ENCODE measurements around the gene TMEM190.
A peak's percentile ranks its signal among the peaks of the same experiment; 100 is the strongest.

TMEM190 gene

DNA sequence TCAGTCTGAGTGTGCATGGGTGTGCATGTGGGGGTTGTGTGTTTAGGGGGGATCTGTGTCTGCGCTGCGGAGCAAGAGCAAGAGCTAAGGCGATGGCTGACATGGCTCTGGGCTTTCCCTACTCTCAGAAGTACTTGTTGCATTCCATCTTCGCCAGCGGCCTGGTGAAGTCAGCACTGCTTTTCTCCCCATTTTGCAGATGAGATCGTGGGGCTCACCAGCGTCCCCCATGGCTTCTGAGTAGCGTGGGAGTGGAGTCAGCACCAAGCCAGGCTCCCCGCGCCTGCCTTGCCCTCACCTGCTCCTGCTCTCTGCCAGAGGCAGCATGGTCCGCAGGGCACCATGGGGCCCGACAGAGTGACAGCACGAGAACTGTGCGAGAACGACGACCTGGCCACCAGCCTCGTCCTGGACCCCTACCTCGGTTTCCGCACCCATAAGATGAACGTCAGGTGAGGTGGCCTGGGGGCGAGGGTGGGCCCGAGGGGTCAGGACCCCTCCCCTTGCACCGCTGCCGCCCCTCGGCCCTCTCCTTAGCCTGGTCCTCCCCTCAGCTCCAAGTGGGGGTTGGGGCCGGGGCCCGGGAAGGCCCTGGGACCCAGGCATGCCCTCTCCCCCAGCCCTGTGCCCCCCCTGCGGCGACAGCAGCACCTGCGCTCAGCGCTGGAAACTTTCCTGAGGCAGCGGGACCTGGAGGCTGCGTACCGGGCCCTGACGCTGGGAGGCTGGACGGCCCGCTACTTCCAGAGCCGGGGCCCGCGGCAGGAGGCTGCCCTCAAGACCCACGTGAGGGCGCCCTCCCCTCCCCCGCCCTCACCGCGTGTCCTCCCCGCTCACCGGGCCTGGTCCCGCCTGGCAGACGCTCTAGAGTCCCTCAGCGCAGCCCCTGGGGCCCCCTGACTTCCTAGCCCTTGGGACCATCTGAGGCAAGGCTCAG lies 34.8 kb upstream of the TMEM190 start:
- Histone ChIP-seq H3K4me3 (ENCODE audit: low read depth in 1 of 2, low read length in 2 of 2) (peak overlapping the region in 1 of 2 donors; percentile 84), H3K27ac (ENCODE audit: low read depth, low read length) (no peak overlapping the region), H3K36me3 (ENCODE audit: control insufficient read depth in 1 of 2, insufficient read depth in 2 of 2, low read length in 2 of 2) (peaks cover 5 to 15% of the 10 kb centered on the region in 2 donors), H3K27me3 (ENCODE audit: control insufficient read depth in 1 of 2, insufficient read depth in 2 of 2, low read length in 2 of 2) (no peaks in the 10 kb centered on the region), H3K9ac (ENCODE audit: low read depth in 1 of 2, low read length in 2 of 2) (no peak overlapping the region), H3K9me3 (ENCODE audit: control insufficient read depth in 1 of 2, low read length in 2 of 2) (no peaks in the 10 kb centered on the region), H3K4me1 (ENCODE audit: control insufficient read depth in 1 of 2, insufficient read depth in 2 of 2, low read length in 2 of 2) (peaks cover 7 to 28% of the 10 kb centered on the region in 2 donors)

DNA sequence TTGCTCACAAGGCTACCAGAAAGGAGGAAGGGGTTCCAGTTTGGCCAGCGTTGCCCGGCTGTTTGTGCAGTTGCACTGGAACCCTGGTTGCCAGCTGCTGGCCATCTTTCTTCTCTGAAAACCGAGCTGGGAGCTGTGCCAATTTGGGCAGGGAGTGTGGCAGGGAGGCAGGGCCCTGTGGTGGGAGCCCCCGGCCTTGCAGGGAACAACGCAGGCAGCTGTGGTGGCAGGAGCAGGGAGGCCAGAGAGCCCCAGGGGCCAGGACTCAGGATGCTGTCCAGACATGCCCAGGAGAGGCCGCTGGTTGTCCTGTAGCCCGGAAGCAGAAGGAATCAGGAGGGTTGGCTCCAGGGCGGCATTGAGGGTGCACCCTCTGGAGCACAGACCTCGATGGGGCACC lies 32.2 kb upstream of the TMEM190 start:
- Histone ChIP-seq H3K36me3 (ENCODE audit: control insufficient read depth in 1 of 2, insufficient read depth in 2 of 2, low read length in 2 of 2) (peaks cover 5 to 15% of the 10 kb centered on the region in 2 donors), H3K9me3 (ENCODE audit: control insufficient read depth in 1 of 2, low read length in 2 of 2) (no peaks in the 10 kb centered on the region), H3K27me3 (ENCODE audit: control insufficient read depth in 1 of 2, insufficient read depth in 2 of 2, low read length in 2 of 2) (no peaks in the 10 kb centered on the region), H3K27ac (ENCODE audit: low read depth, low read length) (no peak overlapping the region), H3K4me1 (ENCODE audit: control insufficient read depth in 1 of 2, insufficient read depth in 2 of 2, low read length in 2 of 2) (peaks cover 0 to 20% of the 10 kb centered on the region in 2 donors), H3K9ac (ENCODE audit: low read depth in 1 of 2, low read length in 2 of 2) (no peak overlapping the region), H3K4me3 (ENCODE audit: low read depth in 1 of 2, low read length in 2 of 2) (no peak overlapping the region)

DNA sequence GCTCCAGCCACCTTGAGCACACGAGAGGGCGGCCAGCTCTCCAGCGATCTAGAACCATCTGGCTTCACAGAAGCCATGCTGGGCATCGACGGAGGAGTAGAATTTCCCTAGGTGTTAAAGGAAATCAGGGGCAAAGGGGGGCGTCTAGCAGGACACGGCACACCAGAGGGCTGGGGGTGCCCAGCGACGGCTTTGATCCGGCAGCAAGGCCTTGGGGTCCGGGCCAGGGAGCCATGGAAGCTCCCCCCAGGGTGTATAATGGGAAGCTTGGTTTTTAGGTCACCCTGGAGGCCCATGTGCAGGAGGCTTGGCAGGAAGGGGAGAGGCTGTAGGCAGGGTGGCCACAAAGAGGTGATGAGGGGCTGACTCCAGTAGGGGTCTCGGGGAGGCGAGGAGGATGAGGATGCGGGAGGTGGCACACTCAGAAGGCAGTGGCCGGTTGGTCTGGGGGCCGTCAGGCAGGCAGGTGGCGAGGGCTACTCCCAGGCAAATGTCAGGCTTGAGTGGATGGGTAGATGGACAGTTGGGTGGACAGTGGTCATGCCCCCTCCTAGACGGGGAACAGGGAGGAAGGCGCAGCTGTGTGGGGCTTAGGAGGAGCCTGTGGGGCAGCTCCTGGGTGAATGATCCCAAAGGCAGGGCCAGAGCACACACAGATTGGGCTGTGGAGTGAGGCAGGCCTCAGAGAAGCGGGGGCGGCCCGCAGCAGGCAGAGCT lies 31.4 kb upstream of the TMEM190 start:
- Histone ChIP-seq H3K27me3 (ENCODE audit: control insufficient read depth in 1 of 2, insufficient read depth in 2 of 2, low read length in 2 of 2) (no peaks in the 10 kb centered on the region), H3K9me3 (ENCODE audit: control insufficient read depth in 1 of 2, low read length in 2 of 2) (no peaks in the 10 kb centered on the region), H3K27ac (ENCODE audit: low read depth, low read length) (no peak overlapping the region), H3K4me3 (ENCODE audit: low read depth in 1 of 2, low read length in 2 of 2) (no peak overlapping the region), H3K9ac (ENCODE audit: low read depth in 1 of 2, low read length in 2 of 2) (no peak overlapping the region), H3K36me3 (ENCODE audit: control insufficient read depth in 1 of 2, insufficient read depth in 2 of 2, low read length in 2 of 2) (peaks cover 5 to 15% of the 10 kb centered on the region in 2 donors), H3K4me1 (ENCODE audit: control insufficient read depth in 1 of 2, insufficient read depth in 2 of 2, low read length in 2 of 2) (peaks cover 0 to 17% of the 10 kb centered on the region in 2 donors)

DNA sequence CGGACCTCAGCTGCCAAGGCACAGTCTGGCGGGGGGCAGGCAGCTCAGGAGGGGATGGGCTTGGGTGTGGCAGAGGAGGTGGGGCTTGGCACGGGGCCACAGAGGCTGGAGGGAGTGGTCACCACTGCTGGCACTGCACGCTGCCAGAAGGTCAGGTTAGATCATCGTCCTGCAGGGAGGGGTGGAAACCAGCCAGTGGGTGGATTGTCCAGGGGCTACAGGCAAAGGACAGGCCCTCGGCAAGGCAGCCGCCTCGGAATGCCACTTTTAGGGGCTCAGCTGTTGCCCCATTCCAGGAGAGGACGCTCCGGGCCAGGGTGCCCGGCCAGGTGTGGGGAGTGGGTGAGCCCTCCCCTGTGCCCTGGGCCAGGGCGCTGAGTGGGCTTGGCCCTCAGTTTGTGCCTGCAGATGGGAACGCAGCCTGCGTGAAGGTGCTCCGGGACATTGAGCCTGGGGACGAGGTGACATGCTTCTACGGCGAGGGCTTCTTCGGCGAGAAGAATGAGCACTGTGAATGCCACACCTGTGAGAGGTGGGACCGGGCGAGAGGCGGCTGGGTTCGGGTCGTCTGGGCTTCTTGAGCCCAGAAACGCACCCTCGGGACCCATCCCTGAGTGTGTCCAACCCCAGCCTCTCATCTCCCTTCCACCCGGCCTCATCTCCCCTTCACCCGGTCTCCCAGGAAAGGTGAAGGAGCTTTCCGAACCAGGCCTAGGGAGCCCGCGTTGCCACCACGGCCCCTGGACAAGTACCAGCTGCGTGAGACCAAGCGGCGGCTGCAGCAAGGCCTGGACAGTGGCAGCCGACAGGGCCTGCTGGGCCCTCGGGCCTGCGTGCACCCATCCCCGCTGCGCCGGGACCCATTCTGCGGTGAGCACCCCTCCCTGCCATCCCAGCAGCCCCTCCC lies 30.6 kb upstream of the TMEM190 start:
- Histone ChIP-seq H3K9me3 (ENCODE audit: control insufficient read depth in 1 of 2, low read length in 2 of 2) (no peaks in the 10 kb centered on the region), H3K27me3 (ENCODE audit: control insufficient read depth in 1 of 2, insufficient read depth in 2 of 2, low read length in 2 of 2) (peaks cover 0 to 2% of the 10 kb centered on the region in 2 donors), H3K9ac (ENCODE audit: low read depth in 1 of 2, low read length in 2 of 2) (no peak overlapping the region), H3K36me3 (ENCODE audit: control insufficient read depth in 1 of 2, insufficient read depth in 2 of 2, low read length in 2 of 2) (peaks cover 5 to 15% of the 10 kb centered on the region in 2 donors), H3K27ac (ENCODE audit: low read depth, low read length) (no peak overlapping the region), H3K4me3 (ENCODE audit: low read depth in 1 of 2, low read length in 2 of 2) (no peak overlapping the region), H3K4me1 (ENCODE audit: control insufficient read depth in 1 of 2, insufficient read depth in 2 of 2, low read length in 2 of 2) (peaks cover 7 to 11% of the 10 kb centered on the region in 2 donors)

DNA sequence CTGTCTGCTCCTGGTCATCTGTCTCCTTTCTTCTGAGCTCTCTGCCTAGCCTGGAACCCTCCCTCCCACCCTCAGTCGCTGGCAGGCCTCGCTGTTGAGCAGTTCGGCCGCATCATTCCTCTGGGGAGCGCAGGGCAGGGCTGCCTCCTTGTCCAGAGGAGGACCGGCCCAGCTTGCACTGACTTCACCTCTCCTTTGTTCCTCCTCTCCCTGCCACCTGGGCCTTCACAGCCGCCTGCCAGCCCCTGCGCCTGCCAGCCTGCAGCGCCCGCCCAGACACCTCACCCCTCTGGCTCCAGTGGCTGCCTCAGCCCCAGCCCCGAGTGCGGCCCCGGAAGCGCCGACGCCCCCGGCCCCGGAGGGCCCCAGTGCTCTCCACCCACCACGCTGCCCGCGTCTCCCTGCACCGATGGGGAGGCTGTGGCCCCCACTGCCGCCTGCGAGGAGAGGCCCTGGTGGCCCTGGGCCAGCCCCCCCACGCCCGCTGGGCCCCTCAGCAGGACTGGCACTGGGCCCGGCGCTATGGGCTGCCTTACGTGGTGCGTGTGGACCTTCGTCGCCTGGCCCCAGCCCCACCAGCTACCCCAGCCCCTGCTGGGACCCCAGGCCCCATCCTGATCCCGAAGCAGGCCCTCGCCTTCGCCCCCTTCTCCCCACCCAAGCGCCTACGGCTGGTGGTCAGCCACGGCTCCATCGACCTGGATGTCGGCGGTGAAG lies 29.7 kb upstream of the TMEM190 start:
- peaks cover 5 to 15% of the 10 kb centered on the region in 2 donors for H3K36me3 ChIP-seq (ENCODE audit: control insufficient read depth in 1 of 2, insufficient read depth in 2 of 2, low read length in 2 of 2)
- peaks cover 8 to 10% of the 10 kb centered on the region in 2 donors for H3K4me1 ChIP-seq (ENCODE audit: control insufficient read depth in 1 of 2, insufficient read depth in 2 of 2, low read length in 2 of 2)
- peaks cover 5 to 10% of the 10 kb centered on the region in 2 donors for H3K27me3 ChIP-seq (ENCODE audit: control insufficient read depth in 1 of 2, insufficient read depth in 2 of 2, low read length in 2 of 2)
- H3K27ac ChIP-seq (ENCODE audit: low read depth, low read length), result no peak overlapping the region
- no peak overlapping the region for H3K9ac ChIP-seq (ENCODE audit: low read depth in 1 of 2, low read length in 2 of 2)
- H3K4me3 ChIP-seq (ENCODE audit: low read depth in 1 of 2, low read length in 2 of 2), result no peak overlapping the region
- H3K9me3 ChIP-seq (ENCODE audit: control insufficient read depth in 1 of 2, low read length in 2 of 2), result no peaks in the 10 kb centered on the region

DNA sequence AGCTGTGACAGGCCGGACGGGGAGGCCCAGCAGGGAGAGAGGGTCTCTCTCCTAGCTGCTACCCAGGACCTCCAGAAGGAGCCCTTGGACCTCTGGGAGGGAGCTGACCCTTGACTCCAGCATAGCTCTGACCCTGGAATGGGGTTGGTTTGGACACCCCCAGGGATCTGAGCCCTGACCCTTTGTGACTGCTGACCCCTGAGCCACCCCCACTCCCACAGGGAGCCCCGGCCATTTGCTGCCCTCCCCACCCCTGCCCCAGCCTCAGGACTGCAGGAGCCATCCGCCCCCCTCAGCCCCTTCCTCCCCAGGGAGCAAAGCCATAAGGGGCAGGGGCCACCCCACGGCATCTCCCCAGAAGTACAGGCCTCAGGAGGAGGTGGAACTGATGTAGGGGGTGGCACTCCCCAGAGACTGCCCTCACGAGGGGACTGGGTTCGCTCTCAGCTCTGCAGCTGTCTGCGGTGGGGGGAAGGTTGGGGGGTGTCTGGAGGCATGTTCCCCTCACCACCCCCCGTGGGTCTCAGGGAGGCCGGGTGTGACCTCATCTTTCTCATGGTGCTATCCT lies 29.1 kb upstream of the TMEM190 start:
- peaks cover 15% of the 10 kb centered on the region in 2 donors for H3K4me1 ChIP-seq (ENCODE audit: control insufficient read depth in 1 of 2, insufficient read depth in 2 of 2, low read length in 2 of 2)
- no peak overlapping the region for H3K27ac ChIP-seq (ENCODE audit: low read depth, low read length)
- H3K36me3 ChIP-seq (ENCODE audit: control insufficient read depth in 1 of 2, insufficient read depth in 2 of 2, low read length in 2 of 2), result peaks cover 5 to 15% of the 10 kb centered on the region in 2 donors
- H3K9ac ChIP-seq (ENCODE audit: low read depth in 1 of 2, low read length in 2 of 2), result no peak overlapping the region
- H3K4me3 ChIP-seq (ENCODE audit: low read depth in 1 of 2, low read length in 2 of 2), result no peak overlapping the region
- peaks cover 11 to 16% of the 10 kb centered on the region in 2 donors for H3K27me3 ChIP-seq (ENCODE audit: control insufficient read depth in 1 of 2, insufficient read depth in 2 of 2, low read length in 2 of 2)
- no peaks in the 10 kb centered on the region for H3K9me3 ChIP-seq (ENCODE audit: control insufficient read depth in 1 of 2, low read length in 2 of 2)

DNA sequence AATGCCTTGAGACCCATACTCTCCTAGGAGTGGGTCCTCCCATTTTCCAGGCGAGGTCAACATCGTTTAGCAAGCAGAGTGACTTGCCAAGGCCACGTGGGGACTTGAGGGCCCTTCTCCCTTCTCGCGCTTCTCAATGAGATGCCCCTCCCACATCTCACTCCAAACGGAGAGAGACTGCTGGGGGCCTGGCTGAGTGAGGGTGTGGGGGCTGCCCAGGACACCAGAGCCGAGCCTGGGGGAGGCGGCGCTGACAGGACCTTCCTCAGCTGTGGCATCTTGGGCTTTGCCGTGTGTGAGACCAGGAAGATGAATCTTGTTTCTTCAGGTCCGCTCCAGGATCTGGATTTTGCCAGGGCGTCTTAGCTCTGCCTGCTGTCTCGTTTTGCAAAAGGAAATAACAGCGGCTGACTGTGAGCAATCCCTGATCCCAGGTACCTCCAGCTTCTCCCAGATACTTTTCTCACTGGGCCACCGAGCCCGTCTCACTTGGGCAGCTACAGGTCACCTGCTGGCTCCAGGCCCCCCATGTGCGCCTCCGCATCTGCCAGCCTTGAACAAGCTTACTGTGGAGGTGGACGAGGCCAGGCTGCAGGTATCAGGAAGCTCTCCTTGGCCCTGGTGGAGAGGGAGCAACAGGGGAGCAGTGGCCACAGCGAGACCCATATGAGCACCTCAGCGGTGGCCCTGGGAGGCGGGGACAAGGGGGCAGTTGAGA lies 28.1 kb upstream of the TMEM190 start:
- no peak overlapping the region for H3K4me3 ChIP-seq (ENCODE audit: low read depth in 1 of 2, low read length in 2 of 2)
- no peak overlapping the region for H3K27ac ChIP-seq (ENCODE audit: low read depth, low read length)
- no peak overlapping the region for H3K9ac ChIP-seq (ENCODE audit: low read depth in 1 of 2, low read length in 2 of 2)
- peaks cover 4 to 10% of the 10 kb centered on the region in 2 donors for H3K36me3 ChIP-seq (ENCODE audit: control insufficient read depth in 1 of 2, insufficient read depth in 2 of 2, low read length in 2 of 2)
- H3K9me3 ChIP-seq (ENCODE audit: control insufficient read depth in 1 of 2, low read length in 2 of 2), result no peaks in the 10 kb centered on the region
- peaks cover 21 to 26% of the 10 kb centered on the region in 2 donors for H3K27me3 ChIP-seq (ENCODE audit: control insufficient read depth in 1 of 2, insufficient read depth in 2 of 2, low read length in 2 of 2)
- peaks cover 22 to 23% of the 10 kb centered on the region in 2 donors for H3K4me1 ChIP-seq (ENCODE audit: control insufficient read depth in 1 of 2, insufficient read depth in 2 of 2, low read length in 2 of 2)

DNA sequence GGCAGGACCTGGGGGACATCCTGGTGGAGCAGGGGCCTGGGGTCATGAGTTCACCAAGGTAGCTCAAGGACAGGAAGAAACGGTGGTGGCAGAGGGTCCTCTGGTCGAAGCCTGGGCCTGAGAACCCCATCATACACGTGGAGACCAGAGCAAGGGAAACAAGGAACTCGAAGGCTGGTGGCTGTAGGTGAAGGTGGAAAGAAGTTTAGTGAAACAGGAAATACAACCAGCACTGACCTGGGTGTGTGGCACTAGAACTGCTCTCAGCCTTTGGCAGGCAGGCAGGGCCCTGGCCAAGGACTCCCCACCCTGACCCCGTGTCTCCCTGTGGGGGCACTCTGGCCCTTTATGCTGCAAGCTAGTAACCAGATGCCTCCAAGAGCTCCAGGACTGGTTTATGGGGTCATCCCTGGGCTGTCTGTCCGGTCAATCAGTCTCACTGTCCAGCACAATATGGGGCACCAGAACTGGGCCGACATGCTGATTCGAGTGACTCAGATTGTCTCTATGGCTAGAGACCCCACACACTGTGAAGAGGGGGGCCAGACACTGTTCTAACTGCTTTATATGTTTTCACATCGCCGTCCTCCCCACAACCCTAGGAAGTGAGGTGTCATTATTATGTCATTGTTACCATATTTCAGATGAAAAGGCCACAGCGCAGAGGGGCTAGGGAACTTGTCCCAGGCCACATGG lies 25.9 kb upstream of the TMEM190 start:
- Histone ChIP-seq H3K27me3 (ENCODE audit: control insufficient read depth in 1 of 2, insufficient read depth in 2 of 2, low read length in 2 of 2) (peaks cover 27 to 32% of the 10 kb centered on the region in 2 donors), H3K27ac (ENCODE audit: low read depth, low read length) (no peak overlapping the region), H3K9ac (ENCODE audit: low read depth in 1 of 2, low read length in 2 of 2) (no peak overlapping the region), H3K4me1 (ENCODE audit: control insufficient read depth in 1 of 2, insufficient read depth in 2 of 2, low read length in 2 of 2) (peaks cover 20 to 28% of the 10 kb centered on the region in 2 donors), H3K4me3 (ENCODE audit: low read depth in 1 of 2, low read length in 2 of 2) (no peak overlapping the region), H3K9me3 (ENCODE audit: control insufficient read depth in 1 of 2, low read length in 2 of 2) (no peaks in the 10 kb centered on the region), H3K36me3 (ENCODE audit: control insufficient read depth in 1 of 2, insufficient read depth in 2 of 2, low read length in 2 of 2) (peaks cover 0 to 3% of the 10 kb centered on the region in 2 donors)

Data from duodenal mucosa (tissue), 2 donors.